SU-DHL-6 (cell line): ENCODE results near the gene NFATC1.

Experiments used
- H2AFZ ChIP-seq: fragments of 200-600 bp; sonication (generic); 2 replicates; pipeline ENCODE4 v1.6.1; 2014; ENCODE audit warnings: low read depth, mild to moderate bottlenecking, moderate library complexity, mixed read lengths, antibody characterized with exemption, low read length; ENCODE audit not compliant: severe bottlenecking
- H3F3A ChIP-seq: fragments of 200-600 bp; shearing (Covaris generic); 2 replicates; pipeline ENCODE4 v1.6.0; 2016; ENCODE audit warnings: antibody characterized with exemption, mild to moderate bottlenecking; ENCODE audit not compliant: insufficient read depth
- H3K27ac ChIP-seq: fragments of 200-600 bp; sonication (generic); 2 replicates; pipeline ENCODE4 v1.5.1; 2016; ENCODE audit warnings: low read depth, mild to moderate bottlenecking, low read length, moderate library complexity, mixed read lengths
- H3K27me3 ChIP-seq: fragments of 200-600 bp; sonication (generic), shearing (Covaris generic); 2 replicates; pipeline ENCODE4 v1.6.0; 2014; ENCODE audit warnings: mild to moderate bottlenecking, low read length
- H3K36me3 ChIP-seq: fragments of 200-600 bp; sonication (generic); 2 replicates; pipeline ENCODE4 v1.6.1; 2014; ENCODE audit warnings: mild to moderate bottlenecking, low read length, mixed read lengths
- H3K4me2 ChIP-seq: fragments of 300-600, 200-600 bp; shearing (Covaris generic), sonication (generic); 2 replicates; pipeline ENCODE4 v1.6.0; 2014; ENCODE audit warnings: low read length, low read depth, mild to moderate bottlenecking; ENCODE audit not compliant: poor library complexity, severe bottlenecking
- H3K4me3 ChIP-seq: fragments of 200-600 bp; sonication (generic); 2 replicates; pipeline ENCODE4 v1.5.1; 2014; ENCODE audit warnings: antibody characterized with exemption, low read length, mild to moderate bottlenecking, mixed read lengths; ENCODE audit not compliant: insufficient read depth, poor library complexity, severe bottlenecking
- H3K79me2 ChIP-seq: fragments of 200-600 bp; sonication (generic); 2 replicates; pipeline ENCODE4 v1.6.1; 2014; ENCODE audit warnings: mild to moderate bottlenecking, low read length, moderate library complexity; ENCODE audit not compliant: insufficient read depth
- H3K9ac ChIP-seq: fragments of 200-600 bp; sonication (generic); 2 replicates; pipeline ENCODE4 v1.7.0; 2014; ENCODE audit warnings: mild to moderate bottlenecking, low read length
- H3K9me2 ChIP-seq: fragments of 200-600 bp; sonication (generic); replicated peaks from 2 replicates; pipeline ENCODE4 v1.6.1; 2014; ENCODE audit warnings: low read length; ENCODE audit not compliant: insufficient read depth
- H3K9me3 ChIP-seq: fragments of 200-600 bp; sonication (generic); 2 replicates; pipeline ENCODE4 v1.6.1; 2014; ENCODE audit warnings: low read length, mixed read lengths; ENCODE audit not compliant: insufficient read depth
- H4K20me1 ChIP-seq: fragments of 200-600 bp; sonication (generic); 2 replicates; pipeline ENCODE4 v1.6.1; 2014; ENCODE audit warnings: low read depth, mild to moderate bottlenecking, antibody characterized with exemption, low read length, moderate library complexity, mixed read lengths
- EZH2phosphoT487 ChIP-seq: fragments of 200-600 bp; sonication (generic), shearing (Covaris generic); conservative IDR thresholded peaks from 2 replicates; pipeline ENCODE4 v1.6.1; 2018; ENCODE audit warnings: mild to moderate bottlenecking, antibody characterized with exemption, low read length, moderate library complexity, mixed read lengths
- TF ChIP-seq, protein P1 (sequence below): fragments of 200-600 bp; sonication (generic); IDR thresholded peaks from one replicate; pipeline ENCODE4 v1.5.1; 2017; ENCODE audit warnings: antibody characterized with exemption, mild to moderate bottlenecking, low read length, moderate library complexity; ENCODE audit not compliant: insufficient read depth, poor library complexity, severe bottlenecking

The NFATC1 gene

DNA sequence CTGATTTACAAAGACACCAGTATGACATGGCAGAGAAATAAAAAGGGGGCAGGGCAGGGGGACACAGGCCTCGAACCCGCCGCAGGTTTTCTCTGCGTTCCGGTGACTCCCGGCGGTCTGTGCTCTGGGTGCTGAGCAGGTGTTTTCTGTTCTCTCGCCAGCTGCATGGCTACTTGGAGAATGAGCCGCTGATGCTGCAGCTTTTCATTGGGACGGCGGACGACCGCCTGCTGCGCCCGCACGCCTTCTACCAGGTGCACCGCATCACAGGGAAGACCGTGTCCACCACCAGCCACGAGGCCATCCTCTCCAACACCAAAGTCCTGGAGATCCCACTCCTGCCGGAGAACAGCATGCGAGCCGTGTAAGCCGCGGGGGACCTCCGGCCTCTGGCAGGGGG lies 52.9 kb downstream of the NFATC1 start:
- H3K36me3 ChIP-seq = no peaks in the 10 kb centered on the region

DNA sequence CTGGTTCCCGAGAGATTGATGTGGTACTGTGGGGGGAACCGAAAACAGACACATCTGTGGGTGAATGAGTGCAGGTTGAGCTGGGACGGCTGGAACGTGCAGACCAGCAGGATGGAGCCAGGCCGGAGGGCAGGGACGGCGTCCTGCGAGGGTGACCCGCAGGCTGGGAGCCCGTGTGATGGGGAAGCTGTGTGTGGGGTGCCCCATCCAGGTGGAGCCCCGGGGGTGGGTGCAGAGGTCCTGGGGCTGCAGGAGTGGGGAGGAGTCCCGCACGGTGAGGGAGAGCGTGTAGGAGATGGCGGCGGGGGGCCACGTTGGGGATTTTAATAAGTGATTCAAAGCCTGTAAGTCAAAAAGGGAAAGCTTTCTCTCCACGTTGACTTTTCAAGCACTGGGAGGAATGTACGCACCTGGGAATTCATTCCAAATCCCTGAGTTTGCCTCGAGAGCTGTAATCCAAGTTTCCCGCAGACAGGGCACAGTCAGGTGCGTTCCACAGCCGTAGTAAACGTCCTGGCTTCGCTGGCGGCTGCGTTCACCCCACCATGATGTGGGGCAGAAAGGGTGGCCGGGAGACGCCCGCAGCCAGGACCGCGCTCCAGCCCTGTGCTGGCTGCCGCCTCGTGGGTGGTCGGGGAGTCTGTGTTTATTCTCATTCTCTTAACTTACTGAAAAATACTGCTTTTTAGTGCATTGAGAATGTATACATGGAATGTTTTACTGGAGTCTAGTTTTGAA lies 54.0 kb downstream of the NFATC1 start:
- Histone ChIP-seq H2AFZ (no peak overlapping the region), H3K36me3 (no peaks in the 10 kb centered on the region), H3K9me3 (no peaks in the 10 kb centered on the region), H3K4me3 (no peak overlapping the region), H3K9me2 (no peaks in the 10 kb centered on the region), H3K79me2 (no peaks in the 10 kb centered on the region), H3K4me2 (no peak overlapping the region), H3F3A (no peaks in the 10 kb centered on the region), H3K9ac (no peak overlapping the region), H3K27ac (no peak overlapping the region), H4K20me1 (no peaks in the 10 kb centered on the region), H3K27me3 (no peaks in the 10 kb centered on the region)
- TF ChIP-seq, protein P1, sequence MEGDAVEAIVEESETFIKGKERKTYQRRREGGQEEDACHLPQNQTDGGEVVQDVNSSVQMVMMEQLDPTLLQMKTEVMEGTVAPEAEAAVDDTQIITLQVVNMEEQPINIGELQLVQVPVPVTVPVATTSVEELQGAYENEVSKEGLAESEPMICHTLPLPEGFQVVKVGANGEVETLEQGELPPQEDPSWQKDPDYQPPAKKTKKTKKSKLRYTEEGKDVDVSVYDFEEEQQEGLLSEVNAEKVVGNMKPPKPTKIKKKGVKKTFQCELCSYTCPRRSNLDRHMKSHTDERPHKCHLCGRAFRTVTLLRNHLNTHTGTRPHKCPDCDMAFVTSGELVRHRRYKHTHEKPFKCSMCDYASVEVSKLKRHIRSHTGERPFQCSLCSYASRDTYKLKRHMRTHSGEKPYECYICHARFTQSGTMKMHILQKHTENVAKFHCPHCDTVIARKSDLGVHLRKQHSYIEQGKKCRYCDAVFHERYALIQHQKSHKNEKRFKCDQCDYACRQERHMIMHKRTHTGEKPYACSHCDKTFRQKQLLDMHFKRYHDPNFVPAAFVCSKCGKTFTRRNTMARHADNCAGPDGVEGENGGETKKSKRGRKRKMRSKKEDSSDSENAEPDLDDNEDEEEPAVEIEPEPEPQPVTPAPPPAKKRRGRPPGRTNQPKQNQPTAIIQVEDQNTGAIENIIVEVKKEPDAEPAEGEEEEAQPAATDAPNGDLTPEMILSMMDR = no peak

More for the DNA sequence above, 52.9 kb downstream of the NFATC1 start:
- Histone ChIP-seq H3K9ac (no peak overlapping the region), H3K4me3 (no peak overlapping the region), H3K4me2 (no peak overlapping the region), H3K9me2 (no peaks in the 10 kb centered on the region), H4K20me1 (no peaks in the 10 kb centered on the region), H3K27ac (no peak overlapping the region), H2AFZ (no peak overlapping the region), H3K27me3 (no peaks in the 10 kb centered on the region), H3K79me2 (no peaks in the 10 kb centered on the region), H3K9me3 (no peaks in the 10 kb centered on the region), H3F3A (no peaks in the 10 kb centered on the region)
- TF ChIP-seq EZH2phosphoT487 = no peak
- TF ChIP-seq, protein P1 = no peak

DNA sequence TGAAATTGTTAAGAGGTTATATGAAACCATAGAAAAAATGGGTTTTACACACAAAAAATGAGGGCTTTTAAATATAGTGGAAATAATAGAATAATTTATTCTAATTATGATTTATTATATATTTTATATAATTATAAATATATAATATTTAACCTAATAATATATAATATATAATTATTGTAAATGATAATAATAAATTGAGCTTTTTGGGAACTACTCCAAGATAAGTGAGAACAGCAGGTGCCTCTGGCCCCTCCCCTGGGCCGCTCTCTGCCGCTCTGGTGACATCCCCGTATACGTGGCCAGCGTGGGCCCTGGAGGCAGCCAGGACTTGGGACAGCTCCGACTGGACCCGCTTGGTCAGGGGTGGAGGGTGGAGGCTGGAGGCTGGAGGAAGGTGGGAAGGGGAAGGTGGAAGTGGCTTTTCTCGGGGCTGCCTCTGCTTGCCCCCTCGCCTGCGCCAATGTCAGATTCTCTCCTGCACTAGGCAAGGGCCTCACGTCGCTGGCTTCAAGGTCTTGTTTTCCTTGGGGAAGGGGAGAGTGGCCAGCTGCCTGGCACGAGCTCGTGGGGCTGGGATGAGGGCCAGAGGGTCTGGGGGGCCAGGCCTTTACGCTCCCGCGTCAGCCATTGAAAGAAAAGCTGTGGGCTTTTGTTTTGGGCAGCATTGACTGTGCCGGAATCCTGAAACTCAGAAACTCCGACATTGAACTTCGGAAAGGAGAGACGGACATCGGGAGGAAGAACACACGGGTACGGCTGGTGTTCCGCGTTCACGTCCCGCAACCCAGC lies 54.8 kb downstream of the NFATC1 start:
- H3K4me3 ChIP-seq = no peak overlapping the region
- H3F3A ChIP-seq = no peaks in the 10 kb centered on the region
- no peaks in the 10 kb centered on the region for H3K79me2 ChIP-seq
- no peaks in the 10 kb centered on the region for H3K36me3 ChIP-seq
- H3K9me3 ChIP-seq = no peaks in the 10 kb centered on the region
- H3K4me2 ChIP-seq = no peak overlapping the region
- H3K27ac ChIP-seq = no peak overlapping the region
- no peaks in the 10 kb centered on the region for H4K20me1 ChIP-seq
- TF ChIP-seq EZH2phosphoT487 = no peak
- TF ChIP-seq, protein P1 = no peak
- H3K27me3 ChIP-seq = no peaks in the 10 kb centered on the region
- no peak overlapping the region for H2AFZ ChIP-seq
- H3K9ac ChIP-seq = no peak overlapping the region
- H3K9me2 ChIP-seq = no peaks in the 10 kb centered on the region
